Measurements from ENCODE around the gene CTTNBP2.
"Not testable (repeated sequence)": the region's sequence is repeated elsewhere in the genome, so short reads cannot be mapped to it uniquely, and the experiment has no call there.

The CTTNBP2 gene

DNA sequence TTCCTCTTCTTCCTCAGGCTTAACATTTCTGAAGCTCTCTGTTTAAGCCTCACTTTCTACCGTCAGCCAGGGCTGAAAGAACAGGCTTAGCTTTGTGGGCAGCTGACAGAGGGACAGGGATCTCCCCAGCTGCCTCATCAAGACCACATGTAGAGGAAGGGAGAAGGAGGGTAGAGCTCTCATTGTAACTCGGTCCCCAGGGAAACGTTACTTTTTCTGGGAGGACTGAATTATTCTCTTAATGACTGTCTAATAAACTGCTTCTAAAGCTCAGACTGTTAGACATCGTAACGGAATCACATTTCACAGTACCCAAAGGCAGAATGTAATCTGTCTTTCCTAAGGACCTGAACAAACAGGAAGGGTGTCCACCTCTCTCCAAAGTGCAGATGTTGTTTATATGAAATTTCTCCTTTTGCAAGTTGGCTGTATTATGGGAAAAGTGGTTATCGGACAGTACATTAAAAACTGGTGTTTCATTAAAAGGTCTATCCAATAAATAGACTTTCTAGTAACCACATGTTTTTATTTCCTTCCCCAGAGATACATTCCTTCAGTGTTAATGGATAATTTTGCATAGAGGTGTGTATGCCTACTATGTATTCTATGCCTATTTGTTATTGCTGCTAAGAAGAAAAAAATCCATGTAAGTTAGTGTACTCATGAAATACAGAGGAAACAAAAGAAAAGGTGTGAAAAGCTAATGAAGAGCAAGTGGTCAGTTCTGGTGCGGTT lies 144.2 kb downstream of the CTTNBP2 start:
- DNase-seq = peak; percentile 42

GRCh38 chr7:117724898-117725297 lies 148.3 kb downstream of the CTTNBP2 start:
- DNase-seq = no peak

DNA sequence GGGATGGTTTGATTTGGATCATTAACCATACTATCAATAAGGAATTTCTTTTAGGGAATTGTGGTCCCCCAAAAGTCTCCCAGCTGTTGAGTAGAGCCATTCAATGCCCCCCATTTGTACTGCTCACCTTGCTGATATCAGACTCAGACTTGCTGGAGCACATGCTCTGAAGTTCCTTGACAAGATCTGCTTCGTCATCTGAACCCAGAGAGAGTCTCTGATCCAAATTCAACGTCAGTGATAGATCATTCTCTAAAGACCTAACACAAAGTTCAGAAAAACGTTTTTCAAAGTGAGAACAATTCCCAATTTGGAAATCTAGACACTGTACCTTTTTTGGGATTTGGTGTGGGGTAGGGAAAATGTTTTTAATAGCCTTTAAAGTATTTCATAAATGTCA lies 153.9 kb downstream of the CTTNBP2 start:
- no peak for DNase-seq

GRCh38 chr7:117718116-117718835 lies 155.0 kb downstream of the CTTNBP2 start:
- DNase-seq = no peak

GRCh38 chr7:117717357-117717756 lies 155.9 kb downstream of the CTTNBP2 start:
- DNase-seq = no peak

- DNase-seq = no peak
Measured at GRCh38 chr7:117716707-117717299, 156.4 kb downstream of the CTTNBP2 start.

DNA sequence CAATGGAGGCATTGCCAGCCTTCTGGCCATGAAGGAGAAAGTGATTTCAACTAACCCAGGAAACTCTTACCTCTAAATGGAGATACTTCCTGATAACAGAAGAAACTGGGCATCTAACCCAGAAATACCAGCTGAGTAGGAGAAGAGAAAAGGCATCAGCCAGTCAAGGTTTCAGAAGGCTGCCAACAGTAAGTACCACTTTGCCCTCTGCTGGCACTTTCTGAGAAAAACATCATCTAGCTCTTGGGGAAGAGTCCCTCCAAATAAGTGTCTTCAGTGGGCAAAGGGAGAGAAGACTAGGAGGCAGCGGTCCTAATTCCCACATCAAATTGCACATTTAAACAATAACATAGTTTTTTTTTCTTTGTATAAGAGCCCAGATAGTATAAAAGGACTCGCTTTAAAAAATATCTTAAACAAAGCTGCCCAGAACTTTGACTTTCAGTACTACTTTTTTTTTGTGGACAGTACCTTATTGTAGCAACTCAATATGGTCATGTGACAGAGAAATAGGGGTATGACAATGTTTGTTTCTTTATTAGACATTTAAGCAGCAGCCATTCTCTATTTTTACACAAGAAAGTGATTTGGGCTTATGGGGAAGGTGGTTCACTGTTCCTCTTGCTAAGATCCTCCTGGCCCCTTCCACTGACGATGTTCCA lies 157.3 kb downstream of the CTTNBP2 start:
- DNase-seq = peak; percentile 75

- DNase-seq = no peak
Measured at GRCh38 chr7:117711556-117711955, 161.7 kb downstream of the CTTNBP2 start.

DNA sequence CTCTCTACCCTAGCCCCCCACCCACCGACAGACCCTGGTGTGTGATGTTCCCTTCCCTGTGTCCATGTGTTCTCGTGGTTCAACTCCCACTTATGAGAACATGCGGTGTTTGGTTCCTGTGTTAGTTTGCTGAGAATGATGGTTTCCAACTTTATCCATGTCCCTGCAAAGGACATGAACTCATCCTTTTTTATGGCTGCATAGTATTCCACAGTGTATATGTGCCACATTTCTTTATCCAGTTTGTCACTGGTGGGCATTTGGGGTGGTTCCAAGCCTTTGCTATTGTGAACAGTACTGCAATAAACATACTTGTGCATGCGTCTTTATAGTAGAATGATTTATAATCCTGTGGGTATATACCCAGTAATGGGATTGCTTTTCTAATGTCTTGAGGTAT lies 165.1 kb downstream of the CTTNBP2 start:
- not testable (repeated sequence) for DNase-seq

DNA sequence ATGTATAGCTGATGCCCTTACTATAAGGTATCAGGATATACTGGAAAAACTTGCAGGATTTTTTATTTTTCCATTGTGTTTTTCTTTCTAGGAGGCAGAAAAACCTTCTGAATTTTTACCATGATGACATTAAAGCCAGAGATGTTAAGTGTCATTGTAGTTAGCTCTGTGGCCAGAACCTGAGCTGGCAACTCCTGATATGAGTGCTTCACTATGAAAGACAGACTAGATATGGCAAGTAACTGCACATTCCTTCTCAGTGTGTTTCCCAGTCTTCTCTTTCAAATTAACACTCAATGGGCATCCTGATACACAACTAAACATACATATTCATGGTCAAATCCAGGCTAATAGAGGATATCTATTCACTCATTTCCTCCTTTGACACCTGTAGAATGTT lies 166.2 kb downstream of the CTTNBP2 start:
- DNase-seq = no peak

- no peak for DNase-seq
Measured at GRCh38 chr7:117706210-117706609, 167.0 kb downstream of the CTTNBP2 start.

DNA sequence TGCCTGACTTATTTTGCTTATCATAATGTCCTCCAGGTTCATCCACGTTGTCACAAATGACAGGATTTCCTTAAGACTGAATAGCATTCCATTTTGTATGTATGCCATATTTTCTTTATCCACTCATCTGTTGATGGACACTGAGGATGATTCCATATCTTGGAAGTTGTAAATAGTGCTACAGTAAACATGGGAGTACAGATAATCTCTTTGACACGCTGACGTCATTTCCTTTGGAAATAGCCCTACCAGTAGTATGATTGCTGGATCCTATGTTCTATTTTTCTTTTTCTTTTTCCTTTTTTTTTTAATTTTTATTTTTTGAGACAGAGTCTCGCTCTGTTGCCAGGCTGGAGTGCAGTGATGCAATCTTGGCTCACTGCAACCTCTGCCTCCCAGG lies 167.6 kb downstream of the CTTNBP2 start:
- DNase-seq = no peak

- DNase-seq = no peak
Measured at GRCh38 chr7:117704063-117704462, 169.2 kb downstream of the CTTNBP2 start.

DNA sequence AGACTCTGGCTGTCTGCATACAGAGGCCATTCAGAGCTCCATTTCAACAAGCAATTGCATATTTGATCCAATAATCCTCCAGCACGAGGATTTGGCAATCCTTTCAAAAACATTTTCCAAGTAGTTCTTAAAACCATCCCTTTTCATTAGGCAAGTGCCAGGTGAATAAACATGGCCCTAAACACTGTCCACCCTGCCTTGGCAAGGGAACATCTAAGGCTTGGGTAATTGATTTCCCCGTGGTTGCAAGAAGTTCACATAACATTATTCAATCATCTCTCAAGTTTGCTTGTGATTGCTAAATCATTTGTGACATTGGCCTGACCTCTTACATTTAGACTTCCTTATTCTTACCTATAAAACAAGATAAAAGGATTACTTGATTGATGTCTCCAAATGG lies 175.2 kb downstream of the CTTNBP2 start:
- no peak for DNase-seq

GRCh38 chr7:117692338-117692737 lies 180.9 kb downstream of the CTTNBP2 start:
- DNase-seq = no peak

GRCh38 chr7:117690147-117690546 lies 183.1 kb downstream of the CTTNBP2 start:
- DNase-seq = no peak

- DNase-seq = no peak
Measured at GRCh38 chr7:117689406-117689805, 183.8 kb downstream of the CTTNBP2 start.

- no peak for DNase-seq
Measured at GRCh38 chr7:117688126-117688525, 185.1 kb downstream of the CTTNBP2 start.

DNA sequence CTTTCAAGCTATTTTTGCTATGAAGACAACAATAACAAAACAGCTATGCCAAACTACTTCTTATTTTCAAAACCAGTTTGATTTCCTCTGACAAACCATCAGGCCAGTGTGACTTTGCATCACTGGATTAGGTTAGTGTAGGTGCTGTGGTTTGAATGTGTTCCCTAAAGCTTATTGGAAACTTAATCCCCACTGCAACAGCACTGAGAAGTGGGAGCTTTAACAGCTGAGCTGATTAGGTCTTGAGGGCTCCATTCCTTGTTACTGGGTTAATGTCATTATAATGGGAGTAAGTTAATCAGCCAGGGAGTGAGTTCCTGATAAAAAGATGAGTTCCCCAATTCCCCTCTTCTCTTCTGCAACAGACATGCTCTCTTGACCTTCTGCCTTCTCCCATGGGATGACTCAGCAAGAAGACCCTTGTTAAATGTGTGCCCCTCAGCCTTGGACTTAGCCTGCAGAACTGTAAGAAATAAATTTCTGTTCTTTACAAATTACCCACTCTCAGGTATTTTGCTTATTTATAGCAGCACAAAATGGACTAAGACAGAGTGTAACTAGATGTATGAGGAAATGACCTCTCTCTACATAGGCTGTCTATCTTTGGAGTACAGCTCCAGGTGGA lies 186.8 kb downstream of the CTTNBP2 start:
- DNase-seq = no peak

DNA sequence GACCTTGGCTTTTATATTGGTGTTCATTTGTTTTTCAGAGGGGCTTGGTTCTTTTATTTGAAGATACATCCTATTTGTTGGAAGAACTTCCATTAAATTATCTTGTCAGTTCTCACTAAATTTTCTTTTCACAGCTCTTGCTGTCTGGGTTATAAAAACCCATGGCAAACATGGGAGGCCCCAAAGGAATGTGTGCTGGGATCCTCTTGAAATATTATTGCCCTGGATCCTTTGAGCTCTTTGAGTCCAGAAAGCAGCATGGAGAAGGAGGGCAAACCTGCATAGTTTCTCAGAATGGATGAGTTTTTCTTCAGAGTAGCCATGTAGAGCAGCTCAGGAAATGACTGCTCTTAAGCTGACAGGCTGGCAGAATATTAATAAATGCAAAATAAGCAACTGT lies 187.4 kb downstream of the CTTNBP2 start:
- no peak for DNase-seq

- no peak for DNase-seq
Measured at GRCh38 chr7:117683430-117684175, 189.6 kb downstream of the CTTNBP2 start.

- no peak for DNase-seq
Measured at GRCh38 chr7:117682681-117683385, 190.4 kb downstream of the CTTNBP2 start.
